ENCODE measurements around the gene IGFN1.
"Not testable (repeated sequence)": the region's sequence is repeated elsewhere in the genome, so short reads cannot be mapped to it uniquely, and the experiment has no call there.

IGFN1 gene

GRCh38 chr1:201221201-201221846 lies 30.7 kb downstream of the IGFN1 start:
- H3K27me3 Mint-ChIP-seq: no peaks in the 10 kb centered on the region
- peak; percentile 19 for DNase-seq
- CTCF ChIA-PET: interaction anchor here (1.7 kb wide), 1 partner anchor 71 kb away, joined by 10 read pairs; no protein-coding TSS in a partner anchor
- H3K27ac Mint-ChIP-seq: no peak overlapping the region
- no peaks in the 10 kb centered on the region for H3K4me1 Mint-ChIP-seq
- no peaks in the 10 kb centered on the region for H3K36me3 Mint-ChIP-seq
- no peak overlapping the region for H3K4me3 Mint-ChIP-seq
- no peaks in the 10 kb centered on the region for H3K9me3 Mint-ChIP-seq

- H3K9me3 Mint-ChIP-seq: no peaks in the 10 kb centered on the region
- H3K4me3 Mint-ChIP-seq: no peak overlapping the region
- H3K27me3 Mint-ChIP-seq: no peaks in the 10 kb centered on the region
- H3K36me3 Mint-ChIP-seq: no peaks in the 10 kb centered on the region
- CTCF ChIA-PET: interaction anchor here (1.6 to 1.7 kb wide), 2 partner anchors 9 to 72 kb away, joined by 3 to 10 read pairs; no protein-coding TSS in a partner anchor
- H3K4me1 Mint-ChIP-seq: no peaks in the 10 kb centered on the region
- no peak for DNase-seq
- H3K27ac Mint-ChIP-seq: no peak overlapping the region
These were observed 31.5 kb downstream of the IGFN1 start for GRCh38 chr1:201222125-201222524.

- Mint-ChIP-seq H3K27ac (no peak overlapping the region), H3K4me3 (no peak overlapping the region)
- CTCF ChIA-PET: no interaction called here
These were observed 33.4 kb downstream of the IGFN1 start for GRCh38 chr1:201223852-201224665.

GRCh38 chr1:201224666-201225370 lies 34.2 kb downstream of the IGFN1 start:
- peak; percentile 17 for DNase-seq

More at GRCh38 chr1:201223852-201224665, 33.4 kb downstream of the IGFN1 start:
- Mint-ChIP-seq H3K4me1 (no peaks in the 10 kb centered on the region), H3K36me3 (no peaks in the 10 kb centered on the region), H3K9me3 (no peaks in the 10 kb centered on the region), H3K27me3 (peaks cover 2% of the 10 kb centered on the region)
- no peak for DNase-seq

GRCh38 chr1:201226178-201226514 lies 35.5 kb downstream of the IGFN1 start:
- Mint-ChIP-seq H3K4me1 (no peaks in the 10 kb centered on the region), H3K27me3 (peaks cover 19% of the 10 kb centered on the region)
- CTCF ChIA-PET: no interaction called here

More at GRCh38 chr1:201224666-201225370, 34.2 kb downstream of the IGFN1 start:
- Mint-ChIP-seq H3K27ac (no peak overlapping the region), H3K4me3 (no peak overlapping the region), H3K9me3 (no peaks in the 10 kb centered on the region), H3K36me3 (no peaks in the 10 kb centered on the region), H3K4me1 (no peaks in the 10 kb centered on the region), H3K27me3 (peaks cover 8% of the 10 kb centered on the region)
- CTCF ChIA-PET: interaction anchor here (1.3 kb wide), 1 partner anchor 105 kb away, joined by 3 read pairs; no protein-coding TSS in a partner anchor

GRCh38 chr1:201226859-201227488 lies 36.4 kb downstream of the IGFN1 start:
- CTCF ChIA-PET: no interaction called here
- DNase-seq: peak; percentile 16
- Mint-ChIP-seq H3K27me3 (peaks cover 19% of the 10 kb centered on the region), H3K27ac (no peak overlapping the region), H3K9me3 (no peaks in the 10 kb centered on the region), H3K4me1 (no peaks in the 10 kb centered on the region), H3K4me3 (no peak overlapping the region), H3K36me3 (no peaks in the 10 kb centered on the region)

More at GRCh38 chr1:201226178-201226514, 35.5 kb downstream of the IGFN1 start:
- Mint-ChIP-seq H3K27ac (no peak overlapping the region), H3K9me3 (no peaks in the 10 kb centered on the region), H3K4me3 (no peak overlapping the region), H3K36me3 (no peaks in the 10 kb centered on the region)
- no peak for DNase-seq

GRCh38 chr1:201228011-201228983 lies 37.7 kb downstream of the IGFN1 start:
- H3K9me3 Mint-ChIP-seq: no peaks in the 10 kb centered on the region
- no peaks in the 10 kb centered on the region for H3K36me3 Mint-ChIP-seq
- DNase-seq: peak; percentile 15
- no peak overlapping the region for H3K4me3 Mint-ChIP-seq
- H3K27me3 Mint-ChIP-seq: peaks cover 19% of the 10 kb centered on the region
- no peak overlapping the region for H3K27ac Mint-ChIP-seq
- CTCF ChIA-PET: no interaction called here
- H3K4me1 Mint-ChIP-seq: no peaks in the 10 kb centered on the region

GRCh38 chr1:201229095-201229494 lies 38.5 kb downstream of the IGFN1 start:
- CTCF ChIA-PET: no interaction called here
- no peaks in the 10 kb centered on the region for H3K4me1 Mint-ChIP-seq
- H3K9me3 Mint-ChIP-seq: no peaks in the 10 kb centered on the region
- no peak for DNase-seq
- peaks cover 19% of the 10 kb centered on the region for H3K27me3 Mint-ChIP-seq
- H3K36me3 Mint-ChIP-seq: no peaks in the 10 kb centered on the region
- H3K27ac Mint-ChIP-seq: no peak overlapping the region
- no peak overlapping the region for H3K4me3 Mint-ChIP-seq

GRCh38 chr1:201229771-201230635 lies 39.4 kb downstream of the IGFN1 start:
- no peaks in the 10 kb centered on the region for H3K4me1 Mint-ChIP-seq
- H3K9me3 Mint-ChIP-seq: no peaks in the 10 kb centered on the region
- H3K4me3 Mint-ChIP-seq: no peak overlapping the region
- no peaks in the 10 kb centered on the region for H3K36me3 Mint-ChIP-seq
- no peak overlapping the region for H3K27ac Mint-ChIP-seq
- CTCF ChIA-PET: no interaction called here
- H3K27me3 Mint-ChIP-seq: peaks cover 19% of the 10 kb centered on the region
- DNase-seq: no peak

GRCh38 chr1:201230676-201231075 lies 40.1 kb downstream of the IGFN1 start:
- H3K27ac Mint-ChIP-seq: no peak overlapping the region
- H3K4me3 Mint-ChIP-seq: no peak overlapping the region
- no peak for DNase-seq
- H3K27me3 Mint-ChIP-seq: peaks cover 19% of the 10 kb centered on the region
- no peaks in the 10 kb centered on the region for H3K36me3 Mint-ChIP-seq
- no peaks in the 10 kb centered on the region for H3K4me1 Mint-ChIP-seq
- H3K9me3 Mint-ChIP-seq: no peaks in the 10 kb centered on the region
- CTCF ChIA-PET: interaction anchor here (0.6 kb wide), 1 partner anchor 71 kb away, joined by 4 read pairs; no protein-coding TSS in a partner anchor

- H3K36me3 Mint-ChIP-seq: not testable (repeated sequence)
These were observed 49.0 kb downstream of the IGFN1 start for GRCh38 chr1:201239646-201240045.

GRCh38 chr1:201240171-201240570 lies 49.5 kb downstream of the IGFN1 start:
- no peaks in the 10 kb centered on the region for H3K36me3 Mint-ChIP-seq
- no peak overlapping the region for H3K4me3 Mint-ChIP-seq
- no peak for DNase-seq
- H3K27ac Mint-ChIP-seq: no peak overlapping the region
- peaks cover 19% of the 10 kb centered on the region for H3K27me3 Mint-ChIP-seq
- CTCF ChIA-PET: no interaction called here
- H3K4me1 Mint-ChIP-seq: no peaks in the 10 kb centered on the region
- H3K9me3 Mint-ChIP-seq: no peaks in the 10 kb centered on the region

More at GRCh38 chr1:201239646-201240045, 49.0 kb downstream of the IGFN1 start:
- DNase-seq, H3K4me3 Mint-ChIP-seq, H3K4me1 Mint-ChIP-seq, H3K9me3 Mint-ChIP-seq, H3K27ac Mint-ChIP-seq, CTCF ChIA-PET: not testable (repeated sequence)
- H3K27me3 Mint-ChIP-seq: peaks cover 15% of the 10 kb centered on the region
